Right renal cortex interstitium (tissue), 3 donors: Measurements from ENCODE around the gene LMBR1L. TPM values are rescaled to one million over a fixed set of nuclear protein-coding genes. Genes with fewer than 3 reads are reported as not detected.
"Not testable (repeated sequence)": the region's sequence is repeated elsewhere in the genome, so short reads cannot be mapped to it uniquely, and the experiment has no call there.

Experiments used
- DNase-seq, 3 donors: peaks; one replicate each; pipeline ENCODE4 v3.0.0-alpha.2; 2013; ENCODE audit warnings: low read depth in 3 of 3, low spot score in 2 of 3
- polyA plus RNA-seq, 3 donors: library from polyadenylated mRNA; unstranded; fragments of 120-200 nt; gene quantifications; one replicate each; pipeline ENCODE4 v1.2.1, GENCODE V29; 2013; ENCODE audit not compliant: insufficient read length in 3 of 3

Gene LMBR1L, protein sequence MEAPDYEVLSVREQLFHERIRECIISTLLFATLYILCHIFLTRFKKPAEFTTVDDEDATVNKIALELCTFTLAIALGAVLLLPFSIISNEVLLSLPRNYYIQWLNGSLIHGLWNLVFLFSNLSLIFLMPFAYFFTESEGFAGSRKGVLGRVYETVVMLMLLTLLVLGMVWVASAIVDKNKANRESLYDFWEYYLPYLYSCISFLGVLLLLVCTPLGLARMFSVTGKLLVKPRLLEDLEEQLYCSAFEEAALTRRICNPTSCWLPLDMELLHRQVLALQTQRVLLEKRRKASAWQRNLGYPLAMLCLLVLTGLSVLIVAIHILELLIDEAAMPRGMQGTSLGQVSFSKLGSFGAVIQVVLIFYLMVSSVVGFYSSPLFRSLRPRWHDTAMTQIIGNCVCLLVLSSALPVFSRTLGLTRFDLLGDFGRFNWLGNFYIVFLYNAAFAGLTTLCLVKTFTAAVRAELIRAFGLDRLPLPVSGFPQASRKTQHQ
- polyA plus RNA-seq = 10 to 100 TPM; 49.5 to 69.1 (median 57.0) TPM

DNA sequence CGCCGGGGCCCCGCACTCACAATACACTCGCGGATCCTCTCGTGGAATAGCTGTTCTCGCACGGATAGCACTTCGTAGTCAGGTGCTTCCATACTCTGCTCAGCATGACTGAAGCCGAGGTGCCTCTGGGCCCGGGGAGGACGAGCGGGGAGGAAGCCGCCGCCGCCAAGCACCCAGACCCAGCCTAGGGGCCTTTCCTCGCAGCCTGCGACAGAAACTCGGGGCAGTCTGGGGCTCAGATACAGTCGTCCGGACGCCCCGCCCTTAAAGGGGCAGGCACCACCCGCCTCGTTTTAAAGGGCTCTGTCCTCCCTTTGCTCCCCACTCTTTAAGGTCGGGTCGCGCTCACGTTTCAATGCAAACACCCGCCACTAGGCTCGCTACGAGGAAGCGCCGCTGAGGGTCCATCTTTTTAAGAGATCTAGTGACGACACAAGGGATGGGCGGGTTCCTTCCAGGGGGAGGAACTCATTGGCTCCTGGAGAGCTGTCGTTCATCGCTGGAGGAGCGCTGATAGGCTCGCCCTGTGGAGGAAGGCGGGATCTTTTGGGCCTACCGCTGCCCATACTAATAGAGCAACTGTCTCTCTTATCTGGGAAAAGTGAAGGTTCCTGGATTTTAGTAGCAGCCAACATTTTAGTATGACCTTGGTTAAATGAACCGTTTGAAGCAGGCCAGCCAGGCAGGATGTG is at the start of gene LMBR1L:
LMBR1L (minus strand) TSS at position 384 of the 692 bp plus-strand sequence; CDS start at position 92, 292 bp downstream.
- peak; percentile 95 to 96 (median 96) for DNase-seq

DNA sequence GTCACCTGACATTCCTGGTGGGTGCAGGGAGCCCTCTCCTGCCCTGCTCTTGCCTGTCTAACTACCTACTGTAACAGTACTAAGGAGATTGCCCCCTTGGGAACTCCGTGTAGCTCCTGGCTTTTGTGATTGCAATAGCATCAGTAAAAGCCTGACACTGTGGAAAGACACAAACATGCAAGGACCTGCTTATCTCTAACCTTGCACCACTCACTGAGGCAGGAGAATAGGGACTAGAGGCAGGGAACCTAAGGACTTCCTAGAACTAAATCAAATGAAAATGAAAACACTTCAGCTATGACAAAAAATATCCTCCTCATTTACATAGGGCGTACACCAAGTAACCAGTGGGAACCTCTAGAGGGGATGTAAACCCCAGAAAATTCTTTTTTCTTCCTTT is 49.8 kb upstream of the LMBR1L start:
- DNase-seq = no peak

DNA sequence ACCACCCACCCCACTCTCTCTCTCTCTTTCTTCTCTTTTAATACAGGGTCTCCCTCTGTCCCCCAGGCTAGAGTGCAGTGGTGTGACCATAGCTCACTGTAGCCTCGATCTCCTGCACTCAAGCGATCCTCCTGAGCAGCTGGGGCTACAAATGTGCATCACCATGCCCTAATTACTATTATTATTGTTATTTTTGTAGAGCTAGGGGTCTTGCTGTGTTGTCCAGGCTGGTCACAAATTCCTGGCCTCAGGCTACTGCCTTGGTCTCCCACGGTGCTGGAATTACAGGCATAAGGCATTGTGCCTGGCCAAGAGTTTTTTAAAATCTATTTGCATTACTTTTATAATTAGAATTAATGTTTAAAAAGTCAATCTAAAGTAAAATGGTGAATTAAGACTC is 43.6 kb upstream of the LMBR1L start:
- DNase-seq = no peak

- DNase-seq = no peak
Measured at GRCh38 chr12:49147384-49147783, 36.7 kb upstream of the LMBR1L start.

- DNase-seq = no peak
Measured at GRCh38 chr12:49146406-49146805, 35.8 kb upstream of the LMBR1L start.

DNA sequence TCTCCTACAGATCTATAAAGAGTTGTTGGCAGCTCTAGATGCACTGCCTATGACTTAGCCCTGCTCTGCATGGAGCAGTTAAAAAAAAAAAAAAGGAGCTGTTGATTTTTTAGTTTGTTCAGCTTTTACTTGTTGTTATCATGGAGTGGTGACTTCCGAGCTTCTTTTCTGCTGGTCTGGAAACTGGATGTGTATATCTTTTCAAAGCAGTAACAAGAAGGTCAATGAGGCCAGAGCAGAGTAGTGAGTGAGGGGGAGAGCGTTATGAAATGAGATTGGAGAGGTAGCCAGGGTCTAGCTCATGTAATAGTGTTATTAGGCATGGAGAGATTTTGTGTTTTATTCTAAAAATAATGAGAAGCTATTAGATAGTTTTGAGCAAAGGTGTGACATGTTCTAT is 33.7 kb upstream of the LMBR1L start:
- DNase-seq = no peak

DNA sequence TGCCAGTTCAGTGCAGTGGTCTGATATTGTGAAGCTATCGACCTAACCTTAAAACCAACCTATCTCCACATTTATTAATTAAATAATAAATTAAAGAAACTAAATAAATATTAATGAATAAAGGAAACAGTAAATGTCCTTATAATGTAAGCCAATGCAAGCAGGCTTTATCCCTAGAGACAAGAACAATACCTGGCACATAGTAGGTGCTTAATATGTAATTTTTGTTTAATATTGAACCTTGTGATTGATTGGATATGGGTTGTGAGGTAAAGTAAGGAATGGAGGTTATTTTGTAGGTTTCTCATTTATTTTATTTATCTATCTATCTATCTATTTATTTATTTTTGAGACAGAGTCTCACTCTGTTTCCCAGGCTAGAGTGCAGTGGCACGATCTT is 28.4 kb upstream of the LMBR1L start:
- no peak for DNase-seq

- no peak for DNase-seq
Measured at GRCh38 chr12:49138587-49138986, 27.9 kb upstream of the LMBR1L start.

- no peak for DNase-seq
Measured at GRCh38 chr12:49137476-49137875, 26.8 kb upstream of the LMBR1L start.

DNA sequence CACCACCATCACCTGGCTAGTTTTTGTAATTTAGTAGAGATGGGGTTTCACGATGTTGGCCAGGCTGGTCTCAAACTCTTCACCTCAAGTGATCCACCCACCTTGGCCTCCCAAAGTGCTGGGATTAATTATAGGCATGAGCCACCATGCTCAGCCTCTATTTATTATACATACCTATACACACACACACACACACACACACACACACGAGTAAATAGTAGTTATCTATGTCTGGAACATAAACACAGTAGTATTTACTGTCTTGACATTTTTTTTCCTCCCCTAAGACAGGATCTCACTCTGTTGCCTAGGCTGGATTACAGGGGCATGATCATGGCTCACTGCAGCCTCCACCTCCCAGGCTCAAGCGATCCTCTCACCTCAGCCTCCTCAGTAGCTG is 26.4 kb upstream of the LMBR1L start:
- not testable (repeated sequence) for DNase-seq

DNA sequence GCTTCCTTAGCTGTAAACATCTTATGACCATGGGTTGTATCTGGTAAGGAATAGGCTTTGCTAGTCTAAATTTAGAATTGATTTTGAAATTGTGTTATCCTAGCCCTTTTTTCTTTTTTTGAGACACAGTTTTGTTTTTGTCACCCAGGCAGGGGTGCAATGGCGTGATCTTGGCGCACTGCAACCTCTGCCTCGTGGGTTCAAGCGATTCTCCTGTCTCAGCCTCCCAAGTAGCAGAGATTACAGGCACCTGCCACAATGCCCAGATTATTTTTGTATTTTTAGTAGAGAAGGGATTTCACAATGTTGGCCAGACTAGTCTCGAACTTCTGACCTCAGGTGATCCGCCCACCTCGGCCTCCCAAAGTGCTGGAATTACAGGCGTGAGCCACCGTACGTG is 22.9 kb upstream of the LMBR1L start:
- no peak for DNase-seq

DNA sequence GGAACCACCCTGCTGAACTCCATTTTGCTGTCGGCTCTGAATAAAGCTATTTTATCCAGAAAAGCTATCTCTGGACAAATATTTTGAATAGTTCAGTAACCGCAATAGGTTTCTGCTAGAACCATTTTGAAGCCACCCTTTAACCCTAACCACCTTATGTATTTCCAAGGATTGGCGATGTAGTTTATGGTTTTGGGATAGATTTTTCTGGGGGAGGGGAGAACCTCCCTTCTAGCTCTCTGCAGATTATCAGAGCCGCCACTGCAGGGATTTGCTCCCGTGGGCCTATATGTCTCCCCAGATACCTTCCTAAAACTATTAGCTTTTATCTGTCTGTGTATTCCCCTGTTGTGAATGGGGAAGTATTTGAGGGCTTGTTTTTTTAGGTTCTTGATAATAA is 22.4 kb upstream of the LMBR1L start:
- DNase-seq = no peak

- DNase-seq = peak in 1 of 3 donors; percentile 23
Measured at GRCh38 chr12:49131894-49132461, 21.3 kb upstream of the LMBR1L start.

GRCh38 chr12:49131051-49131893 is 20.6 kb upstream of the LMBR1L start, which contains the start of gene TUBA1B:
Gene TUBA1B (minus strand): TSS chr12:49131395. CDS start chr12:49131300, 95 bp downstream.
- DNase-seq = peak; percentile 71 to 78 (median 75)

DNA sequence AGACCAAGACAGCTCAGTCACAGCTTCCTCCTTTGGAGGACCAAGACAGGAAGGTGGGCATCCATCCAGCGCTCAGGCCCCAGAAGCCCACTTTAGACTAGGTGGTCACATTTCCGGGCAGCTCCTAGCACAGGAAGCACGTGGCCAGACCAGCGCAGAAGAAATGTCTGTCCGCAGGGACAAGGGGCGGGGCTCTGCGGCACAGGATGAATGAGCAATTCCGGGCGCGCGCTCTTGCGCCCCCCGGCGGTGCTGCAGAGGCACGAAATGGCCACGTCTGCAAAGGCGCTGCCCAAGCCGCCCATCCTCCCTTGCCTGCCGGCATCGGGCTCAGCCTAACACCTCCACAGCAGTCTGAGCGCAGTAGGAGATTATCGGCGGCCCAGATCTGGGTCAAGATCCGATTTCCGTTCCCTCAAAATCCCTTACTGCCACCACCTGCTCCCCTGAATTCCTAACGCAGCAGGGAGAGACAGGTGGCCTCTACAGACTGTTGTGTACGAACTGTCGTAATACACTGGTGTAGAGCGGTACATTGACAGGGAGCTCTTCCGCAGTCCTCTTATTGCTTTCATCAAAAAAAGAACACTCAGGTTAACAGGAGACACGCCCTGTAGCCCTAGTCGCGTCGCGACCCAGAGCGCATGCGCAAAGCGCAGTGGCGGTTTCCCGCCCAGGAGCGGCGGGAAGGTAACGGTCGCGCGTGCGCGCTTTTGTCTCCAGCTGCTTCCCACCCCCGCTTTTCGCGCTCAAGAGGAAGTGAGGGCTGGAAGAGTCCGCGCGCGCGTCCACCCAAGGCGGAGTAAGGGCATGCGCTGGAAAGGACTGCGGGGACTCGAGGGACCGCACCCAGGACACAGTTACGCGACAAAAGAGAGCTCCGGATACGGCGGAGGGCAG is 19.8 kb upstream of the LMBR1L start:
- peak; percentile 83 to 85 (median 84) for DNase-seq

GRCh38 chr12:49129332-49130150 is 18.9 kb upstream of the LMBR1L start:
- DNase-seq = no peak

- not testable (repeated sequence) for DNase-seq
Measured at GRCh38 chr12:49127971-49128370, 17.3 kb upstream of the LMBR1L start.
